ENCODE results near the gene CRYBB1. TPM values are rescaled to one million over a fixed set of nuclear protein-coding genes. Genes with fewer than 3 reads are reported as not detected.

The CRYBB1 gene
- total and polyA plus RNA-seq, 2 experiments from 2014 or later = 1.6 to 3.7 TPM

DNA sequence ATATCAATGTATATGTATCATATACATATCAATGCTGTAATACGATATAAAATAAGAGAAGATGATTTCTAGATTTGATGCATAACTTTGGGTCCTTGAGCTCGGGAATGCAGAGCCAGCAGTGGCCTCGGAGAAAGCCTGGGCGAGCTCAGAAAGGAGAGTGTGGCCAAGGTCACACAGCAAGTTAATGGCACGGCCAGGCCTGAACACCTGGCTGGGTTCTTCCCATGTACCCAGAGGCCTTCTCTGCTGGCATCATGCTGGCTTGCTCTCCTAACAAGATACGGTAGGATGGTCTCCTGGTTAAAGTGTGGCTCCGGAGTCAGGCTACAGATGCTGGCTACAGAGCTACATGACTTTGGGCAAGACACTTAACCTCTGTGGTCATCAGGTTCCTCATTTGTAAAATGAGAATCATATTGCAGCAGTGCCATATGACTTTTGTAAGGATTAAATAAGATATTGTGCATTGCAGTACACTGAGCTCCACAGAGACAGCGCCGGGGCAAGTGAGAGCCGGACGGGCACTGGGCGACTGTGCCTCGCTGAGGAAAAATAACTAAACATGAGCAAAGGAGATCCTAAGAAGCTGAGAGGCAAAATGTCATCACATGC is 57.8 kb downstream of the CRYBB1 start:
- Mint-ChIP-seq H3K27ac (0 out of 2 replicates have a peak overlapping the region, but pooled peaks have one; percentile 51), H3K9me3 (no peaks in the 10 kb centered on the region), H3K36me3 (ENCODE audit: low read depth) (peaks cover 19% of the 10 kb centered on the region), H3K4me1 (peaks cover 79% of the 10 kb centered on the region), H3K4me3 (no peak overlapping the region; the same call in 2 of the 3 replicates), H3K27me3 (ENCODE audit: insufficient read depth, low read depth, poor library complexity) (peaks cover 15% of the 10 kb centered on the region)
- no peak overlapping the region for H2AFZ ChIP-seq
- TF ChIP-seq ZNF114 (CRISPR knock-in tag; IDR thresholded peaks at IDR 0.05) (no peak), STAT1 (IDR thresholded peaks at IDR 0.05; ENCODE audit: unreplicated experiment) (no peak), EZH2phosphoT487 (IDR thresholded peaks at IDR 0.05; ENCODE audit: unreplicated experiment) (no peak), EZH2 (IDR thresholded peaks at IDR 0.05; ENCODE audit: low read depth, unreplicated experiment) (no peak), CREB1 (CRISPR knock-in tag; IDR thresholded peaks at IDR 0.05; ENCODE audit: low read depth) (no peak), ZNF331 (CRISPR knock-in tag; IDR thresholded peaks at IDR 0.05; ENCODE audit: low read depth) (no peak), POLR2AphosphoS5 (IDR thresholded peaks at IDR 0.05; ENCODE audit: low read depth) (no peak), NANOG (IDR thresholded peaks at IDR 0.05; ENCODE audit: borderline replicate concordance) (no peak), JUNB (IDR thresholded peaks at IDR 0.05; ENCODE audit: unreplicated experiment) (no peak)
- TF ChIP-seq, protein P1, sequence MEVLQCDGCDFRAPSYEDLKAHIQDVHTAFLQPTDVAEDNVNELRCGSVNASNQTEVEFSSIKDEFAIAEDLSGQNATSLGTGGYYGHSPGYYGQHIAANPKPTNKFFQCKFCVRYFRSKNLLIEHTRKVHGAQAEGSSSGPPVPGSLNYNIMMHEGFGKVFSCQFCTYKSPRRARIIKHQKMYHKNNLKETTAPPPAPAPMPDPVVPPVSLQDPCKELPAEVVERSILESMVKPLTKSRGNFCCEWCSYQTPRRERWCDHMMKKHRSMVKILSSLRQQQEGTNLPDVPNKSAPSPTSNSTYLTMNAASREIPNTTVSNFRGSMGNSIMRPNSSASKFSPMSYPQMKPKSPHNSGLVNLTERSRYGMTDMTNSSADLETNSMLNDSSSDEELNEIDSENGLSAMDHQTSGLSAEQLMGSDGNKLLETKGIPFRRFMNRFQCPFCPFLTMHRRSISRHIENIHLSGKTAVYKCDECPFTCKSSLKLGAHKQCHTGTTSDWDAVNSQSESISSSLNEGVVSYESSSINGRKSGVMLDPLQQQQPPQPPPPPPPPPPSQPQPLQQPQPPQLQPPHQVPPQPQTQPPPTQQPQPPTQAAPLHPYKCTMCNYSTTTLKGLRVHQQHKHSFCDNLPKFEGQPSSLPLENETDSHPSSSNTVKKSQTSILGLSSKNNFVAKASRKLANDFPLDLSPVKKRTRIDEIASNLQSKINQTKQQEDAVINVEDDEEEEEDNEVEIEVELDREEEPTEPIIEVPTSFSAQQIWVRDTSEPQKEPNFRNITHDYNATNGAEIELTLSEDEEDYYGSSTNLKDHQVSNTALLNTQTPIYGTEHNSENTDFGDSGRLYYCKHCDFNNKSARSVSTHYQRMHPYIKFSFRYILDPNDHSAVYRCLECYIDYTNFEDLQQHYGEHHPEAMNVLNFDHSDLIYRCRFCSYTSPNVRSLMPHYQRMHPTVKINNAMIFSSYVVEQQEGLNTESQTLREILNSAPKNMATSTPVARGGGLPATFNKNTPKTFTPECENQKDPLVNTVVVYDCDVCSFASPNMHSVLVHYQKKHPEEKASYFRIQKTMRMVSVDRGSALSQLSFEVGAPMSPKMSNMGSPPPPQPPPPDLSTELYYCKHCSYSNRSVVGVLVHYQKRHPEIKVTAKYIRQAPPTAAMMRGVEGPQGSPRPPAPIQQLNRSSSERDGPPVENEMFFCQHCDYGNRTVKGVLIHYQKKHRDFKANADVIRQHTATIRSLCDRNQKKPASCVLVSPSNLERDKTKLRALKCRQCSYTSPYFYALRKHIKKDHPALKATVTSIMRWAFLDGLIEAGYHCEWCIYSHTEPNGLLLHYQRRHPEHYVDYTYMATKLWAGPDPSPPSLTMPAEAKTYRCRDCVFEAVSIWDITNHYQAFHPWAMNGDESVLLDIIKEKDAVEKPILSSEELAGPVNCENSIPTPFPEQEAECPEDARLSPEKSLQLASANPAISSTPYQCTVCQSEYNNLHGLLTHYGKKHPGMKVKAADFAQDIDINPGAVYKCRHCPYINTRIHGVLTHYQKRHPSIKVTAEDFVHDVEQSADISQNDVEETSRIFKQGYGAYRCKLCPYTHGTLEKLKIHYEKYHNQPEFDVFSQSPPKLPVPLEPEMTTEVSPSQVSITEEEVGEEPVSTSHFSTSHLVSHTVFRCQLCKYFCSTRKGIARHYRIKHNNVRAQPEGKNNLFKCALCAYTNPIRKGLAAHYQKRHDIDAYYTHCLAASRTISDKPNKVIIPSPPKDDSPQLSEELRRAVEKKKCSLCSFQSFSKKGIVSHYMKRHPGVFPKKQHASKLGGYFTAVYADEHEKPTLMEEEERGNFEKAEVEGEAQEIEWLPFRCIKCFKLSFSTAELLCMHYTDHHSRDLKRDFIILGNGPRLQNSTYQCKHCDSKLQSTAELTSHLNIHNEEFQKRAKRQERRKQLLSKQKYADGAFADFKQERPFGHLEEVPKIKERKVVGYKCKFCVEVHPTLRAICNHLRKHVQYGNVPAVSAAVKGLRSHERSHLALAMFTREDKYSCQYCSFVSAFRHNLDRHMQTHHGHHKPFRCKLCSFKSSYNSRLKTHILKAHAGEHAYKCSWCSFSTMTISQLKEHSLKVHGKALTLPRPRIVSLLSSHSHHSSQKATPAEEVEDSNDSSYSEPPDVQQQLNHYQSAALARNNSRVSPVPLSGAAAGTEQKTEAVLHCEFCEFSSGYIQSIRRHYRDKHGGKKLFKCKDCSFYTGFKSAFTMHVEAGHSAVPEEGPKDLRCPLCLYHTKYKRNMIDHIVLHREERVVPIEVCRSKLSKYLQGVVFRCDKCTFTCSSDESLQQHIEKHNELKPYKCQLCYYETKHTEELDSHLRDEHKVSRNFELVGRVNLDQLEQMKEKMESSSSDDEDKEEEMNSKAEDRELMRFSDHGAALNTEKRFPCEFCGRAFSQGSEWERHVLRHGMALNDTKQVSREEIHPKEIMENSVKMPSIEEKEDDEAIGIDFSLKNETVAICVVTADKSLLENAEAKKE (CRISPR knock-in tag; IDR thresholded peaks at IDR 0.05) = no peak
- TF ChIP-seq, protein P2, sequence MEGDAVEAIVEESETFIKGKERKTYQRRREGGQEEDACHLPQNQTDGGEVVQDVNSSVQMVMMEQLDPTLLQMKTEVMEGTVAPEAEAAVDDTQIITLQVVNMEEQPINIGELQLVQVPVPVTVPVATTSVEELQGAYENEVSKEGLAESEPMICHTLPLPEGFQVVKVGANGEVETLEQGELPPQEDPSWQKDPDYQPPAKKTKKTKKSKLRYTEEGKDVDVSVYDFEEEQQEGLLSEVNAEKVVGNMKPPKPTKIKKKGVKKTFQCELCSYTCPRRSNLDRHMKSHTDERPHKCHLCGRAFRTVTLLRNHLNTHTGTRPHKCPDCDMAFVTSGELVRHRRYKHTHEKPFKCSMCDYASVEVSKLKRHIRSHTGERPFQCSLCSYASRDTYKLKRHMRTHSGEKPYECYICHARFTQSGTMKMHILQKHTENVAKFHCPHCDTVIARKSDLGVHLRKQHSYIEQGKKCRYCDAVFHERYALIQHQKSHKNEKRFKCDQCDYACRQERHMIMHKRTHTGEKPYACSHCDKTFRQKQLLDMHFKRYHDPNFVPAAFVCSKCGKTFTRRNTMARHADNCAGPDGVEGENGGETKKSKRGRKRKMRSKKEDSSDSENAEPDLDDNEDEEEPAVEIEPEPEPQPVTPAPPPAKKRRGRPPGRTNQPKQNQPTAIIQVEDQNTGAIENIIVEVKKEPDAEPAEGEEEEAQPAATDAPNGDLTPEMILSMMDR (conservative IDR thresholded peaks at IDR 0.05; ENCODE audit: low read depth in 2 of 2) = no peak
- TF ChIP-seq, protein P3, sequence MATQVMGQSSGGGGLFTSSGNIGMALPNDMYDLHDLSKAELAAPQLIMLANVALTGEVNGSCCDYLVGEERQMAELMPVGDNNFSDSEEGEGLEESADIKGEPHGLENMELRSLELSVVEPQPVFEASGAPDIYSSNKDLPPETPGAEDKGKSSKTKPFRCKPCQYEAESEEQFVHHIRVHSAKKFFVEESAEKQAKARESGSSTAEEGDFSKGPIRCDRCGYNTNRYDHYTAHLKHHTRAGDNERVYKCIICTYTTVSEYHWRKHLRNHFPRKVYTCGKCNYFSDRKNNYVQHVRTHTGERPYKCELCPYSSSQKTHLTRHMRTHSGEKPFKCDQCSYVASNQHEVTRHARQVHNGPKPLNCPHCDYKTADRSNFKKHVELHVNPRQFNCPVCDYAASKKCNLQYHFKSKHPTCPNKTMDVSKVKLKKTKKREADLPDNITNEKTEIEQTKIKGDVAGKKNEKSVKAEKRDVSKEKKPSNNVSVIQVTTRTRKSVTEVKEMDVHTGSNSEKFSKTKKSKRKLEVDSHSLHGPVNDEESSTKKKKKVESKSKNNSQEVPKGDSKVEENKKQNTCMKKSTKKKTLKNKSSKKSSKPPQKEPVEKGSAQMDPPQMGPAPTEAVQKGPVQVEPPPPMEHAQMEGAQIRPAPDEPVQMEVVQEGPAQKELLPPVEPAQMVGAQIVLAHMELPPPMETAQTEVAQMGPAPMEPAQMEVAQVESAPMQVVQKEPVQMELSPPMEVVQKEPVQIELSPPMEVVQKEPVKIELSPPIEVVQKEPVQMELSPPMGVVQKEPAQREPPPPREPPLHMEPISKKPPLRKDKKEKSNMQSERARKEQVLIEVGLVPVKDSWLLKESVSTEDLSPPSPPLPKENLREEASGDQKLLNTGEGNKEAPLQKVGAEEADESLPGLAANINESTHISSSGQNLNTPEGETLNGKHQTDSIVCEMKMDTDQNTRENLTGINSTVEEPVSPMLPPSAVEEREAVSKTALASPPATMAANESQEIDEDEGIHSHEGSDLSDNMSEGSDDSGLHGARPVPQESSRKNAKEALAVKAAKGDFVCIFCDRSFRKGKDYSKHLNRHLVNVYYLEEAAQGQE (IDR thresholded peaks at IDR 0.05; ENCODE audit: unreplicated experiment) = no peak
- TF ChIP-seq, protein P4, sequence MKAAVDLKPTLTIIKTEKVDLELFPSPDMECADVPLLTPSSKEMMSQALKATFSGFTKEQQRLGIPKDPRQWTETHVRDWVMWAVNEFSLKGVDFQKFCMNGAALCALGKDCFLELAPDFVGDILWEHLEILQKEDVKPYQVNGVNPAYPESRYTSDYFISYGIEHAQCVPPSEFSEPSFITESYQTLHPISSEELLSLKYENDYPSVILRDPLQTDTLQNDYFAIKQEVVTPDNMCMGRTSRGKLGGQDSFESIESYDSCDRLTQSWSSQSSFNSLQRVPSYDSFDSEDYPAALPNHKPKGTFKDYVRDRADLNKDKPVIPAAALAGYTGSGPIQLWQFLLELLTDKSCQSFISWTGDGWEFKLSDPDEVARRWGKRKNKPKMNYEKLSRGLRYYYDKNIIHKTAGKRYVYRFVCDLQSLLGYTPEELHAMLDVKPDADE (IDR thresholded peaks at IDR 0.05) = no peak
- H3K79me2 ChIP-seq (replicated peaks; ENCODE audit: insufficient read depth) = peaks cover 93% of the 10 kb centered on the region
- H3K27me3 ChIP-seq (ENCODE audit: insufficient read depth) = no peaks in the 10 kb centered on the region
- H3K4me2 ChIP-seq = no peak overlapping the region
- H3F3A ChIP-seq (replicated peaks; ENCODE audit: low read depth) = peaks cover 42% of the 10 kb centered on the region
- H4K20me1 ChIP-seq (replicated peaks; ENCODE audit: insufficient read depth) = peaks cover 24% of the 10 kb centered on the region
- peaks cover 68% of the 10 kb centered on the region for H3K4me1 ChIP-seq (ENCODE audit: insufficient read depth)
- H3K27ac ChIP-seq (ENCODE audit: low read depth) = peak overlapping the region; percentile 72
- no peak for DNase-seq (ENCODE audit: low spot score)
- ATAC-seq = no peak
- H3K4me3 ChIP-seq = no peak overlapping the region
- H3K36me3 ChIP-seq (ENCODE audit: insufficient read depth) = no peaks in the 10 kb centered on the region
- no peaks in the 10 kb centered on the region for H3K9me2 ChIP-seq (ENCODE audit: insufficient read depth)
